GDM1 (cell line): ENCODE results near the gene CXCR3.
"Not testable (repeated sequence)": the region's sequence is repeated elsewhere in the genome, so short reads cannot be mapped to it uniquely, and the experiment has no call there.

ENCODE experiments used
- DNase-seq: peaks from one replicate; lab custom pipeline; 2025; lab: John Stamatoyannopoulos, UW

The CXCR3 gene

GRCh38 chrX:71618303-71618721, at the start of gene CXCR3:
CXCR3 (minus strand) TSS chrX:71618511; CDS start chrX:71618449, 62 bp downstream.
- DNase-seq = peak; percentile 75

- DNase-seq = no peak
These were observed 49.3 kb upstream of the CXCR3 start, which contains the start of gene LOC101059915 for GRCh38 chrX:71667328-71668247. LOC101059915 (plus strand) TSS chrX:71667546.

GRCh38 chrX:71666240-71667223, 48.2 kb upstream of the CXCR3 start:
- DNase-seq = no peak

GRCh38 chrX:71665747-71666146, 47.4 kb upstream of the CXCR3 start:
- no peak for DNase-seq

- no peak for DNase-seq
These were observed 46.7 kb upstream of the CXCR3 start for GRCh38 chrX:71664889-71665491.

- not testable (repeated sequence) for DNase-seq
These were observed 45.9 kb upstream of the CXCR3 start for GRCh38 chrX:71664202-71664601.

GRCh38 chrX:71663238-71663637, 44.9 kb upstream of the CXCR3 start:
- not testable (repeated sequence) for DNase-seq

- not testable (repeated sequence) for DNase-seq
These were observed 44.3 kb upstream of the CXCR3 start for GRCh38 chrX:71662654-71663053.

GRCh38 chrX:71661919-71662318, 43.6 kb upstream of the CXCR3 start:
- DNase-seq = no peak

GRCh38 chrX:71660562-71661416, 42.5 kb upstream of the CXCR3 start:
- DNase-seq = no peak

- no peak for DNase-seq
These were observed 41.6 kb upstream of the CXCR3 start for GRCh38 chrX:71659959-71660358.

GRCh38 chrX:71659342-71659741, 41.0 kb upstream of the CXCR3 start:
- DNase-seq = no peak

GRCh38 chrX:71657267-71657666, 39.0 kb upstream of the CXCR3 start:
- DNase-seq = no peak

- DNase-seq = no peak
These were observed 35.0 kb upstream of the CXCR3 start for GRCh38 chrX:71653344-71653743.

- peak; percentile 25 for DNase-seq
These were observed 34.1 kb upstream of the CXCR3 start for GRCh38 chrX:71652405-71652804.

GRCh38 chrX:71650333-71650969, 32.1 kb upstream of the CXCR3 start:
- peak; percentile 10 for DNase-seq

- not testable (repeated sequence) for DNase-seq
These were observed 26.1 kb upstream of the CXCR3 start for GRCh38 chrX:71644406-71644805.

- DNase-seq = no peak
These were observed 21.7 kb upstream of the CXCR3 start for GRCh38 chrX:71640002-71640401.

GRCh38 chrX:71638409-71638808, 20.1 kb upstream of the CXCR3 start:
- no peak for DNase-seq

- DNase-seq = no peak
These were observed 19.5 kb upstream of the CXCR3 start for GRCh38 chrX:71637848-71638247.

GRCh38 chrX:71637253-71637618, 18.9 kb upstream of the CXCR3 start:
- no peak for DNase-seq
